Endodermal cell (in vitro differentiated cells): Measurements from ENCODE around the gene SLC26A1. TPM values are rescaled to one million over a fixed set of nuclear protein-coding genes. Genes with fewer than 3 reads are reported as not detected.
"Not testable (repeated sequence)": the region's sequence is repeated elsewhere in the genome, so short reads cannot be mapped to it uniquely, and the experiment has no call there.

Experiments used
- DNase-seq: peaks from one replicate; pipeline ENCODE4 v3.0.0-alpha.2; 2017
- H3K27ac ChIP-seq: 2 replicates; pipeline ENCODE4 v1.5.1; 2013; ENCODE audit warnings: mild to moderate bottlenecking, low read depth, low read length, moderate library complexity
- H3K27me3 ChIP-seq: 2 replicates; pipeline ENCODE4 v1.6.1; 2013; ENCODE audit warnings: mild to moderate bottlenecking, low read length, moderate library complexity; ENCODE audit not compliant: insufficient read depth, control insufficient read depth, poor library complexity, severe bottlenecking
- H3K36me3 ChIP-seq: 2 replicates; pipeline ENCODE4 v1.7.0; 2013; ENCODE audit warnings: mild to moderate bottlenecking, low read length, moderate library complexity; ENCODE audit not compliant: control insufficient read depth, insufficient read depth
- H3K4me1 ChIP-seq: one replicate; pipeline ENCODE4 v1.7.0; 2013; ENCODE audit warnings: low read length; ENCODE audit not compliant: control insufficient read depth, insufficient read depth
- H3K4me3 ChIP-seq: 2 replicates; pipeline ENCODE4 v1.5.1; 2013; ENCODE audit warnings: mild to moderate bottlenecking, low read length, moderate library complexity
- H3K9ac ChIP-seq: 2 replicates; pipeline ENCODE4 v1.6.1; 2013; ENCODE audit warnings: mild to moderate bottlenecking, low read length, moderate library complexity; ENCODE audit not compliant: poor library complexity, severe bottlenecking; ENCODE audit errors: extremely low read depth
- H3K9me3 ChIP-seq: 2 replicates; pipeline ENCODE4 v1.6.1; 2013; ENCODE audit warnings: mild to moderate bottlenecking, low read length, moderate library complexity; ENCODE audit not compliant: control insufficient read depth
- H3K27ac Mint-ChIP-seq: 2 replicates; pipeline ENCODE4 v1.8.0; 2020; ENCODE audit warnings: mixed read lengths
- H3K27me3 Mint-ChIP-seq: 2 replicates; pipeline ENCODE4 v1.8.0; 2021; ENCODE audit warnings: mild to moderate bottlenecking, mixed read lengths; ENCODE audit not compliant: insufficient read depth
- H3K36me3 Mint-ChIP-seq: 2 replicates; pipeline ENCODE4 v1.8.0; 2020; ENCODE audit warnings: low read depth, mixed read lengths
- H3K4me1 Mint-ChIP-seq: 2 replicates; pipeline ENCODE4 v1.8.0; 2020; ENCODE audit warnings: mixed read lengths
- H3K4me3 Mint-ChIP-seq: 2 replicates; pipeline ENCODE4 v1.8.0; 2020; ENCODE audit warnings: mild to moderate bottlenecking, moderate library complexity, mixed read lengths
- H3K9me3 Mint-ChIP-seq: 2 replicates; pipeline ENCODE4 v1.8.0; 2020; ENCODE audit warnings: mild to moderate bottlenecking, mixed read lengths
- WGBS, 2 experiments: methylation state at CpG; one replicate each; pipeline versions ENCODE4 v1.1.5 to v1.1.7; 2013; ENCODE audit warnings: missing lambda C conversion rate in 2 of 2, mixed read lengths in 1 of 2; ENCODE audit not compliant: insufficient coverage in 1 of 2, insufficient read length in 1 of 2; 5-methylcytosine and 5-hydroxymethylcytosine counted together
- total RNA-seq, 2 donors: library from RNA; stranded (reverse); fragmentation: NEBNext Ultra II Directional in 1 of 2; extraction: Animal tissue kit (Norgen Biotek cat#: 25700) in 1 of 2; gene quantifications; 2 replicates in 1 of 2; 3 replicates in 1 of 2; pipeline ENCODE4 v1.2.1, GENCODE V29; 2021
- TF ChIP-seq, protein P1 (sequence below): fragments of 200-600 bp; sonication (generic); conservative IDR thresholded peaks from 2 replicates; pipeline ENCODE4 v1.5.0; 2021; ENCODE audit warnings: antibody characterized with exemption, mild to moderate bottlenecking

Gene SLC26A1
- total RNA-seq, 2 donors from 2014 or later: 0.55 to 1.0 TPM

DNA sequence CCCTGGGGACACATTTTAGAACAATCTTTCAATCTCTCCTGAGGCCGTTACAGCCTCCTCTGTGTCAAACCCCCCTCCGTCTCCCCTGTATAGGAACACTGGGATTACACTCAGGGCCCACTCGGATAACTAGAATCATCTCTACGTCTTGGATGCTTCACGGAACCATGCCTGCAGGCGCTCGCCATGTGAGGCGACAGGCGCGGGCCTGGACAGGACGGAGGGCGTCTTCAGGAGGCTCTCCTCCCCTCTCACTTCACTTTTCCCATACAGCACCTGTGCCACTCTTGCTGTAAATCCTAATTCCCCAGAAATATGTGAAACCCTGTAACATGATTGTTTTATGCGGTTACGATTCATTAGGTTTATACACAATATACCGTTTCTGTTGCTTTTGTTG, 10.4 kb downstream of the SLC26A1 start:
- Histone ChIP-seq H3K4me1 (no peaks in the 10 kb centered on the region), H3K27ac (no peak overlapping the region), H3K9ac (no peak overlapping the region), H3K27me3 (peaks cover 10% of the 10 kb centered on the region), H3K4me3 (no peak overlapping the region), H3K36me3 (no peaks in the 10 kb centered on the region), H3K9me3 (no peaks in the 10 kb centered on the region)
- Mint-ChIP-seq H3K4me1 (peaks cover 14% of the 10 kb centered on the region), H3K27me3 (peaks cover 4% of the 10 kb centered on the region), H3K9me3 (no peaks in the 10 kb centered on the region), H3K36me3 (no peaks in the 10 kb centered on the region), H3K27ac (no peak overlapping the region), H3K4me3 (no peak overlapping the region)
- 94% methylated on average over 15 of the region's 15 CpGs for WGBS, 2 experiments
- DNase-seq: no peak
- TF ChIP-seq, protein P1, sequence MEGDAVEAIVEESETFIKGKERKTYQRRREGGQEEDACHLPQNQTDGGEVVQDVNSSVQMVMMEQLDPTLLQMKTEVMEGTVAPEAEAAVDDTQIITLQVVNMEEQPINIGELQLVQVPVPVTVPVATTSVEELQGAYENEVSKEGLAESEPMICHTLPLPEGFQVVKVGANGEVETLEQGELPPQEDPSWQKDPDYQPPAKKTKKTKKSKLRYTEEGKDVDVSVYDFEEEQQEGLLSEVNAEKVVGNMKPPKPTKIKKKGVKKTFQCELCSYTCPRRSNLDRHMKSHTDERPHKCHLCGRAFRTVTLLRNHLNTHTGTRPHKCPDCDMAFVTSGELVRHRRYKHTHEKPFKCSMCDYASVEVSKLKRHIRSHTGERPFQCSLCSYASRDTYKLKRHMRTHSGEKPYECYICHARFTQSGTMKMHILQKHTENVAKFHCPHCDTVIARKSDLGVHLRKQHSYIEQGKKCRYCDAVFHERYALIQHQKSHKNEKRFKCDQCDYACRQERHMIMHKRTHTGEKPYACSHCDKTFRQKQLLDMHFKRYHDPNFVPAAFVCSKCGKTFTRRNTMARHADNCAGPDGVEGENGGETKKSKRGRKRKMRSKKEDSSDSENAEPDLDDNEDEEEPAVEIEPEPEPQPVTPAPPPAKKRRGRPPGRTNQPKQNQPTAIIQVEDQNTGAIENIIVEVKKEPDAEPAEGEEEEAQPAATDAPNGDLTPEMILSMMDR: no peak

- DNase-seq: no peak
- Mint-ChIP-seq H3K4me1 (peaks cover 12% of the 10 kb centered on the region), H3K4me3 (no peak overlapping the region), H3K27me3 (peaks cover 4% of the 10 kb centered on the region), H3K27ac (no peak overlapping the region), H3K9me3 (no peaks in the 10 kb centered on the region), H3K36me3 (no peaks in the 10 kb centered on the region)
- Histone ChIP-seq H3K27ac (no peak overlapping the region), H3K4me1 (no peaks in the 10 kb centered on the region), H3K9ac (no peak overlapping the region), H3K4me3 (no peak overlapping the region), H3K27me3 (peaks cover 10% of the 10 kb centered on the region), H3K9me3 (no peaks in the 10 kb centered on the region), H3K36me3 (no peaks in the 10 kb centered on the region)
- TF ChIP-seq, protein P1: no peak
- 92 to 96% methylated on average over 14 to 17 of the region's 17 CpGs for WGBS, 2 experiments
Measured at GRCh38 chr4:982291-982690, 10.9 kb downstream of the SLC26A1 start.

DNA sequence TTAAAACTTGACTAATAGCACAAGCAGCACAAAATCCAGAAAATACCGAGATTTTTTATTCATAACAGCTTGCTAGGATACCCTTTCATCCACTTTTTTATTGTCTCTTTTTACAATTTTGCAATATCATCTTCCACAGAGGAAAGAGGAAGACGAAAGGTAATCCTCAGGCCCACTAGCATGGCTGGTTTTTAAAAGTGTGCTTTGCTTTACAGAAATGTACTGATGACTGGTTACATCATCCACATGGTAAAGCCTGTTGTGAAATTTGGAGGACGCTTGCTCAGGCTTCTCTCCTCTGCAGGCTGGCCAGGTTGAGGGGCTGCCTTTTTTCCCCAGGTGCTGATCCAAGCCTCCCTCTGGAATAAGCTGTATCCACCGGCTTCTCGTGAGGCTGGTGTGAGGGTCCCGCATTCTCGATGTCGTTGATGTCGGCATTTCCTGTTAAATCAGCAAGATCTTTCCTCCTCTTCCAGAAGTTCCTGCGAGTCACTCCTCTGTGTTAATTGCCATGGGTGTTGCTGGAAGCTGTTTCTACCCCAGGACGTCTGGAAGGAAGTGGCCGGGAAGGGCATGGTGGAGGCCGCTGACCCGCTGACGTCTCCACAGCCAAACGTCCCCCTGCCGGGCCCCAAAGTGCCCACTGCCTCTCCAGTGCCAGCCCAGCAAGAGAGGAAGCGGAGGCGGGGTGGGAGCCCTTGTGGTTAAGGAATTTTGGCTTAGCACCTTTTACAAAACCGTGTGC, 14.1 kb downstream of the SLC26A1 start:
- Histone ChIP-seq H3K4me1 (no peaks in the 10 kb centered on the region), H3K9me3 (no peaks in the 10 kb centered on the region), H3K4me3 (no peak overlapping the region), H3K27ac (no peak overlapping the region), H3K9ac (no peak overlapping the region), H3K27me3 (no peaks in the 10 kb centered on the region), H3K36me3 (no peaks in the 10 kb centered on the region)
- Mint-ChIP-seq H3K4me3 (no peak overlapping the region), H3K36me3 (peaks cover 2% of the 10 kb centered on the region), H3K27me3 (peaks cover 20% of the 10 kb centered on the region), H3K27ac (no peak overlapping the region), H3K9me3 (peaks cover 10% of the 10 kb centered on the region), H3K4me1 (peaks cover 4% of the 10 kb centered on the region)
- TF ChIP-seq, protein P1: no peak
- WGBS, 2 experiments: 62 to 73% methylated on average over 15 to 20 of the region's 20 CpGs
- DNase-seq: peak; percentile 79

- not testable (repeated sequence) for H3K4me3 ChIP-seq, H3K27ac Mint-ChIP-seq, H3K9me3 ChIP-seq, DNase-seq, H3K9ac ChIP-seq, H3K4me1 ChIP-seq, H3K36me3 ChIP-seq, H3K4me3 Mint-ChIP-seq, H3K27me3 ChIP-seq, H3K36me3 Mint-ChIP-seq, H3K4me1 Mint-ChIP-seq, H3K27ac ChIP-seq
- Mint-ChIP-seq H3K9me3 (peaks cover 10% of the 10 kb centered on the region), H3K27me3 (peaks cover 29% of the 10 kb centered on the region)
- WGBS, 2 experiments: 94% methylated on average over 16 of the region's 25 CpGs; no CpG with 5 or more reads in 1 of the 2 experiments
Measured at GRCh38 chr4:976016-976415, 17.2 kb downstream of the SLC26A1 start.
